ENCODE results near the gene CEP72.

Gene CEP72

DNA sequence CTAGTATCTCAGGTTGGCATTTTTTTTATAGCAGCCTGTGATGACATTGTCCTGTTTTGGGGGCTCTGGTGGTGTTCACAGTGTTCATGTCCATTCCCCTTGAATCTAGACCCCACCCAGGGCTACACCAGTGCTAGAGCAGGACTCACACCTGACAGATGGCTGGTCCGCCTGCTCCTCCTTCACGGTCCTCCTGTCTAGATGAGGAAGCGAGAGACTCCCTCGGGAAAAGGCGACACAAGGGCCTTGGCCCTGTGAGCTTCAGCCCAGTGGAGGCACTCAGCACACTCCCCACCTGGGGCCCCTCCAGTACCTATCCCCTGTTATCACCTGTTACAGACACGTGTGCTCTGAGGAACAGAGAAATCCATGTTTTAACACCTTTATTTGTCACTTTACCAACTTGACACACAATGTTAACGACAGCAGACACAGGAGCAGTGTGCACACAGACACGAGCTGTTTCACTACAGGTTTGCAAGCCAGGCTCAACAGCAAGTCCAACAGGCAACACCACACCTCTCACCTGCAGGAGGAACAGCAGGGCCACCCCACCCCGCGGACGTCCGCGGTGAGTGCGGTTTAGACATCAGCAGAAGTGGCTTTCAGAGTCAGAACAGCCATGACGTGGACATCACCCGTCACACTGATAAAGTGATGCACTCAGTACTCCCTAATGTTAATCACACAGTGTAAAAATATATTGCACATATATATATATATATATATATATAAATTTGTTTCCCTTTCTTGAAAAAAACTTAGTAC is 47.5 kb downstream of the CEP72 start:
- no peak for DNase-seq (ENCODE audit: low read depth in 2 of 2)

- no peak for DNase-seq (ENCODE audit: low read depth in 2 of 2)
Measured at GRCh38 chr5:660491-661030, 48.4 kb downstream of the CEP72 start.

DNA sequence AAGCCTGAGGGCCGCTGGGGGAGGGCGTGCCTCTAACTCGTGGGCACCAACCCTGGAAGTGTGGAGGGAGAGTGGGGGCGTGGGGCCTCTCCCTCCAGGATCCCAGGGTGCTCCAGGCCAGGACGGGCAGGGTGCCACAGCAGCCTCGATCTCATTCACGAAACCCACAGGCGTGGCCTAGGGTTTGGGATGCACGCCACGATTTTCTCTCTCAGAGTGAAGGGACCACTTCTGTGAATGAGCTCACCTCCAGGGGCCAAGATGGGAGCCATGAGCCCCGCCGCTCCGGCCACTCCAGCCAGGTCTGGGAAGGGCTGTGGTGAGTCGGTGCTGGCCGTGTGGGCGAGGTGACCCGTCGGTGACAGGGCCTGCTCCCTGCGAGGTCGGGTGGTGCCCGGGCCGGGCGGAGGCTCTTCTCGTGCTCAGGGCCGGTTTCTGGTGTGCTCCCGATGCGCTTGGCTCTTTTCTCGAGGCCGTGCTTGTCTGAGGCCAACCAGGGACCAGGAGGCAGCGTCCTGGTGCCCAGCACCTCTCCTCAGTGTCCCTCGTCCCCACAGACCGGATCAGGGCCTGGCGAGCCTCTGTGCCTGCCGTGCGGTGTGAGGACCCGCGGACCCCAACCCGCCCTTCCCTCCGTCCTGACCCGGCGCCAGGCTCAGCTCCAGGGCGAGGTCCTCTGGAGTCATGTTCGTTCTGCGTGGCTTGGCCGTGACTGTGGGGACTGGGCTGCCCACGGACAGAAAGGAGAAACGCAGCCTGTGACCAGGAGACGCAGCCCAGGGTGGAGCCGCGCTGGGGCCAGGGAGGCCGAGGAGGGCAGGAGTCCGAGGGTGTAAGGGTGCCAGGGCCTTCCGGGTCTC is 50.0 kb downstream of the CEP72 start:
- no peak for DNase-seq (ENCODE audit: low read depth in 2 of 2)

- DNase-seq (ENCODE audit: low read depth in 2 of 2), result no peak
Measured at GRCh38 chr5:662751-663435, 50.8 kb downstream of the CEP72 start.

- DNase-seq (ENCODE audit: low read depth in 2 of 2), result no peak
Measured at GRCh38 chr5:663436-664342, 51.5 kb downstream of the CEP72 start.

- no peak for DNase-seq (ENCODE audit: low read depth in 2 of 2)
Measured at GRCh38 chr5:664343-664993, 52.3 kb downstream of the CEP72 start.

GRCh38 chr5:664994-665360 is 52.8 kb downstream of the CEP72 start:
- no peak for DNase-seq (ENCODE audit: low read depth in 2 of 2)

GRCh38 chr5:665541-665955 is 53.4 kb downstream of the CEP72 start:
- DNase-seq (ENCODE audit: low read depth in 2 of 2), result no peak

DNA sequence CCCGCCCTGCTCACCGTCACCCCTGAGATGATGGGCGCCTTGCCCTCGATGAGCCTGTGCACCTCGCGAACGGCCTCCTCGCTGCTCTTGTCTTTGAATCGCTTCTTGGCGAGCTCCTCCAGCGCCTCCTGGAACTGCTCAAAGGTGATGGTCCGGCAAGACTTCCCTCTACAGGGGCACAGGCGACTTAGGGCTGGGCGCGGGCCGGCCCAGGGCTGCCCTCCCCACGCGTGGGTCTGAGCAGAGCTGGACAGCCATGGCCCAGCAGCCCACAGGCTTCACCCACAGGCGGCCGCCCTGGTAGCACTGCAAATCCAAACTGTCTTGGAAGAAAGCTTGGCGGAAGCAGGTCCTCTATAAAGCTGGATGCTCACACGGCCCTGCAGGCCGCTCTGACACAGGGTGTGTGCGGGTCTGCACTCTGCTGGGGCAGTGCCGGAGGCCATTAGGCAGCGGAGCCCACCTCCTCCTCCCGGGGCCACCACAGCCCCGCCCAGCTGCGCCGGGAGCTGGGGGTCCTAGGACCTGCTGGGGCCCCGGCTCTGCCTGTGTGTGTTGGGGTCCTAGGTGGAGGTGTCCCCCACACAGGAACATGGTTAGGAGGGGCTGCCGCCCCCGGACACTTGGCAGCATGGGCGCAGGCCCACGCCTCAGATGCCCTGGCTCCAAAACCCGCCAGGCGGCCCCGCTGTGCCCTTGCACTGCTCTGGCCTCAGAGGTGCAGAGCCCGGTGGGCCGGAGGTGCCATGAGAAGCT is 54.0 kb downstream of the CEP72 start:
- no peak for DNase-seq (ENCODE audit: low read depth in 2 of 2)

- no peak for DNase-seq (ENCODE audit: low read depth in 2 of 2)
Measured at GRCh38 chr5:666816-667498, 54.8 kb downstream of the CEP72 start.

GRCh38 chr5:668283-668995 is 56.3 kb downstream of the CEP72 start:
- no peak for DNase-seq (ENCODE audit: low read depth in 2 of 2)

DNA sequence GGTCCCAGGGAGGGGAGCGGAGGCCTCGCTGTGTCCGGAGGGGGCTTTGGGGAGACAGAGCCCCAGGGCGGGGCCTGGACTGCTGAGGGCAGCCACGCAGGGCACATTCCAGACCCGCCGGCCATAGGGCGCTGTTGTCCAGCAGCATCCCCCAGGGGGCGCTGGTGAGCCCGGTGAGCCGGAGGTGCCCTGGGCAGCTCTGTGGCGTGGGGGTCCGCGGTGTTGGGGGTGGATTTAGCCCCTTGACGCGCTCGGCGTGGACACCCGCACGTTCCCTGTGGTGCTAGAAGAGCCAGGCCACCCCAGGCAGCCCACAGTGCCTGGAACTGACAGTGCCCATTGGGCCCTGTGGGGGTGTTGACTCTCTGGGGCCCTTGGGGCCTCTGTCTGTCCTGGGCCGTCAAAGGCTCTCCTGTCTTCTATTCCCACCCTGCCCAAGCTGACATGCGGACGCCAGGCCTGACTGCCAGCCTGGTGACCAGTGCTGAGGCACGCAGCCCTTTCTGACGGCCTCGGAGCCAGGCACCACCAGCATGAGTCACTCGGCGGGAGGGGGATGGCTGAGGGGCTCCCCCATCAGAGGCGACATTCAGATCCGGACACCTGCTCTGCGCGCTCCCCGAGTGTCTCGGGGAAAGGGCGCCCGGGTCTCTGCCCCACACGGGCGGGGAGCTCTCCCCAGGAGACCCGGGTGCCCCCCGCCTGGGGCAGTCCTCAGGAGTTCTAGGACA is 57.1 kb downstream of the CEP72 start:
- peak in 1 of 2 donors; percentile 49 for DNase-seq (ENCODE audit: low read depth in 2 of 2)

GRCh38 chr5:669842-670395 is 57.8 kb downstream of the CEP72 start:
- no peak for DNase-seq (ENCODE audit: low read depth in 2 of 2)

GRCh38 chr5:670396-671270 is 58.5 kb downstream of the CEP72 start:
- DNase-seq (ENCODE audit: low read depth in 2 of 2), result no peak

- DNase-seq (ENCODE audit: low read depth in 2 of 2), result peak; percentile 46 to 57
Measured at GRCh38 chr5:671459-672328, 59.6 kb downstream of the CEP72 start.
